Endometrial microvascular endothelial cells (primary cell): ENCODE data around the gene PWWP2A. TPM values are rescaled to one million over a fixed set of nuclear protein-coding genes. Genes with fewer than 3 reads are reported as not detected.

Experiments used
- in situ Hi-C: cut with HindIII; loops from 2 replicates; pipeline ENCODE4 v1.10.0; 2017; ENCODE audit warnings: low sequenced_read_pairs, low pct_unique_long_range_greater_than_20kb; ENCODE audit errors: inconsistent ontology term
- total RNA-seq: library from RNA; depleted of rRNA; stranded (reverse); fragments of >200 nt; gene quantifications from one replicate; pipeline ENCODE4 v1.2.3, GENCODE V29; 2015; ENCODE audit errors: inconsistent ontology term

PWWP2A gene
- total RNA-seq, 1 donor from 2014 or later = 21.9 TPM

DNA sequence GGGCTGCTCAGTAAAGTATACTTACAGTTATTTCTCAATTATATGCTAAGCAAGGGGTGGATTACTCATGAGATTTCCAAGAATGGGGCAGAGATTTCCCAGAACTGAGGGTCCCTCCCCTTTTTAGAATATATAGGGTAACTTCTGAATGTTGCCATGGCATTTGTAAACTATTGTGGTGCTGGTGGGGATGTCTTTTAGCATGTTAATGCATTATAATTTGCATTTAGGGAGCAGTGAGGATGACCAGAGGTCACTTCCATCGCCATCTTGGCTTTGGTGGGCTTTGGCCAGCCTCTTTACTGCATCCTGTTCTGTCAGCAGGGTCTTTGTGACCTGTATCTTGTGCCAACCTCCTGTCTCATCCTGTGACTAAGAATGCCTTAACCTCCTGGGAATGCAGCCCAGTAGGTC, 74.9 kb downstream of the PWWP2A start:
- in situ Hi-C loops = no loop called here

GRCh38 chr5:160042671-160043070, 76.6 kb downstream of the PWWP2A start:
- in situ Hi-C loops = no loop called here

Other genes starting within 250 kb of the PWWP2A start
- 2.0 TPM for gene ADRA1B, start 203.0 kb downstream of the PWWP2A start, total RNA-seq
- 55.6 TPM for gene TTC1, start 110.3 kb downstream of the PWWP2A start, total RNA-seq
- not detected for gene FABP6, start 110.1 kb upstream of the PWWP2A start, total RNA-seq
- gene CCNJL, start 193.1 kb upstream of the PWWP2A start, total RNA-seq = 8.6 TPM